Calu3 (cell line): ENCODE data around the gene COP1. TPM values are rescaled to one million over a fixed set of nuclear protein-coding genes. Genes with fewer than 3 reads are reported as not detected.
"Not testable (repeated sequence)": the region's sequence is repeated elsewhere in the genome, so short reads cannot be mapped to it uniquely, and the experiment has no call there.

Experiments
- BruUV-seq: library from RNA; stranded (reverse); fragments of 400-500 nt; replicated peaks from 2 replicates; lab custom pipeline; 2021; lab: Mats Ljungman, UMichigan
- CTCF ChIA-PET: fragments of 300-600 bp; sonication (Branson Sonifier 250); formaldehyde crosslinking; loops from one replicate; lab custom pipeline; 2022; ENCODE audit warnings: antibody characterized with exemption; lab: Charles Lee
- DNase-seq: peaks from one replicate; pipeline ENCODE4 v3.0.0; 2022
- H3K27ac Mint-ChIP-seq: one replicate; pipeline ENCODE4 v1.8.0; 2022; ENCODE audit warnings: mixed read lengths; ENCODE audit not compliant: unreplicated experiment
- H3K27me3 Mint-ChIP-seq: one replicate; pipeline ENCODE4 v1.8.0; 2022; ENCODE audit warnings: mixed read lengths; ENCODE audit not compliant: unreplicated experiment
- H3K36me3 Mint-ChIP-seq: one replicate; pipeline ENCODE4 v1.8.0; 2022; ENCODE audit warnings: mild to moderate bottlenecking, moderate library complexity, mixed read lengths; ENCODE audit not compliant: insufficient read depth, unreplicated experiment
- H3K4me1 Mint-ChIP-seq: one replicate; pipeline ENCODE4 v1.8.0; 2022; ENCODE audit warnings: mild to moderate bottlenecking, low read depth, mixed read lengths; ENCODE audit not compliant: unreplicated experiment
- H3K4me3 Mint-ChIP-seq: one replicate; pipeline ENCODE4 v1.8.0; 2022; ENCODE audit warnings: mild to moderate bottlenecking, low read depth, moderate library complexity, mixed read lengths; ENCODE audit not compliant: unreplicated experiment
- H3K9me3 Mint-ChIP-seq: one replicate; pipeline ENCODE4 v1.8.0; 2022; ENCODE audit warnings: low read depth, mixed read lengths; ENCODE audit not compliant: unreplicated experiment
- CTCF ChIP-seq: fragments of 200-600 bp; IDR thresholded peaks from one replicate; pipeline ENCODE4 v1.8.0; 2022; ENCODE audit warnings: antibody characterized with exemption; ENCODE audit not compliant: unreplicated experiment
- intact Hi-C: fragments of 100-400 bp; cut with micrococcal nuclease; formaldehyde crosslinking; loops from one replicate; pipeline ENCODE4 v1.10.0; 2022; ENCODE audit not compliant: unreplicated experiment
- total RNA-seq: library from RNA; stranded (reverse); gene quantifications from 2 replicates; pipeline ENCODE4 v1.2.3, GENCODE V29; 2022

COP1 gene
- total RNA-seq, 1 experiment from 2014 or later: 45.5 TPM

- no TSS peak for BruUV-seq
- DNase-seq: no peak
- no peaks in the 10 kb centered on the region for H3K4me1 Mint-ChIP-seq
- H3K36me3 Mint-ChIP-seq: peaks cover 6% of the 10 kb centered on the region
- CTCF ChIA-PET: no interaction called here
- no peak overlapping the region for H3K27ac Mint-ChIP-seq
- TF ChIP-seq CTCF: no peak
- intact Hi-C loops: no loop called here
- H3K27me3 Mint-ChIP-seq: no peaks in the 10 kb centered on the region
- no peak overlapping the region for H3K4me3 Mint-ChIP-seq
- peaks cover 7% of the 10 kb centered on the region for H3K9me3 Mint-ChIP-seq
These were observed 105.0 kb downstream of the COP1 start for GRCh38 chr1:176101951-176102642.

DNA sequence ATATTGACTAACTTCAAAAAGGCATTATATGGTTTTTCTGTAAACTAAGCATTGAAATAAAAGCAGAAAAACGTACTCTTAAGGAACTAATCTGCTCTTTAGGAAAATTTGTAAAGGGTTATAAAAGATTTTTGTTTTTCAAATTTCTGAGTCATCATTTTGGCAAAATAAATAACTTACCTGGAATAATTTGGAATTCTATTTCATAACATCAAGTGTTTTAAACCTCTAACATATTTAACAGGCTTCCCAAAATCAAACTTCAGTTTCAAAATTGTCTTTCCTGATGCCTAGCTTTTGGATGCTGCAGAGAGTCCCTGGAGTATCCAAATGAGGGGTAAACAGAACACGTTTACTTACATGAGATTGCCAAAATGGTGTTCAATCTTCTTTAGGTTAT, 108.5 kb downstream of the COP1 start:
- H3K27me3 Mint-ChIP-seq: no peaks in the 10 kb centered on the region
- CTCF ChIA-PET: no interaction called here
- no peak overlapping the region for H3K27ac Mint-ChIP-seq
- TF ChIP-seq CTCF: no peak
- no peak overlapping the region for H3K4me3 Mint-ChIP-seq
- H3K9me3 Mint-ChIP-seq: peaks cover 7% of the 10 kb centered on the region
- H3K36me3 Mint-ChIP-seq: peaks cover 7% of the 10 kb centered on the region
- no peak for DNase-seq
- intact Hi-C loops: no loop called here
- no TSS peak for BruUV-seq
- H3K4me1 Mint-ChIP-seq: no peaks in the 10 kb centered on the region

GRCh38 chr1:176096015-176096414, 111.1 kb downstream of the COP1 start:
- H3K27ac Mint-ChIP-seq: no peak overlapping the region
- no peaks in the 10 kb centered on the region for H3K4me1 Mint-ChIP-seq
- no TSS peak for BruUV-seq
- no peaks in the 10 kb centered on the region for H3K27me3 Mint-ChIP-seq
- no peak for DNase-seq
- CTCF ChIA-PET: no interaction called here
- peaks cover 3% of the 10 kb centered on the region for H3K9me3 Mint-ChIP-seq
- H3K4me3 Mint-ChIP-seq: no peak overlapping the region
- intact Hi-C loops: no loop called here
- TF ChIP-seq CTCF: no peak
- H3K36me3 Mint-ChIP-seq: peaks cover 7% of the 10 kb centered on the region

GRCh38 chr1:176090766-176091165, 116.3 kb downstream of the COP1 start:
- Mint-ChIP-seq H3K36me3 (no peaks in the 10 kb centered on the region), H3K4me1 (no peaks in the 10 kb centered on the region)

DNA sequence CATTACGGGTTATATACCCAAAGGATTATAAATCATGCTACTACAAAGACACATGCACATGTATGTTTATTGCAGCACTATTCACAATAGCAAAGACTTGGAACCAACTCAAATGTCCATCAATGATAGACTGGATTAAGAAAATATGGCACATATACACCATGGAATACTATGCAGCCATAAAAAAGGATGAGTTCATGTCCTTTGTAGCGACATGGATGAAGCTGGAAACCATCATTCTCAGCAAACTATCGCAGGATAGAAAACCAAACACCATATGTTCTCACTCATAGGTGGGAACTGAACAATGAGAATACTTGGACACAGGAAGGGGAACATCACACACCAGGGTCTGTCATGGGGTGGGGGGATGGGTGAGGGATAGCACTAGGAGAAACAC, 119.3 kb downstream of the COP1 start:
- DNase-seq, CTCF ChIA-PET, H3K4me1 Mint-ChIP-seq, H3K27ac Mint-ChIP-seq, H3K9me3 Mint-ChIP-seq, H3K27me3 Mint-ChIP-seq, H3K36me3 Mint-ChIP-seq, intact Hi-C loops, H3K4me3 Mint-ChIP-seq, BruUV-seq: not testable (repeated sequence)

More at GRCh38 chr1:176090766-176091165, 116.3 kb downstream of the COP1 start:
- Mint-ChIP-seq H3K27ac (no peak overlapping the region), H3K27me3 (no peaks in the 10 kb centered on the region), H3K9me3 (no peaks in the 10 kb centered on the region), H3K4me3 (no peak overlapping the region)
- no peak for TF ChIP-seq CTCF
- DNase-seq: no peak
- CTCF ChIA-PET: no interaction called here
- BruUV-seq: no TSS peak
- intact Hi-C loops: no loop called here
